ENCODE results near the gene PTPRM.

DNA sequence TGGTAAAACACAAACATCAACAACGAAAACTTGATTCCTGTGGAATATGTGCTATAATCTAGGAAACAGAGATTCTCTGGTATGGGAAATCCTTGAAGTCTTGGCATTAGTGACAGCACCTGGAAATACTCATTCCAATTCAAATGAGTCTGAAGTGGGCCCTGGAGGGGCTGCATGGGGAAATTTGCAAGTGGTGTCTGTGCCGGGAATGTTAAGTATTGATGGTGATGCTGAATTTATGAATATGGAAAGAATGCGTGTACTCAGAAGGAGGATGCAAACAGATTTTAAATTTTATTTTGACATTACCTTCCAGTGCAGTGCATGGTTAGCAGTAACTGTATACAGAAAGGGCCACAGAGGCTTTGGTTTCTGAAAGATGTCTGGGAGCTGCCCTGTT is 37.2 kb downstream of the PTPRM start:
- TF ChIP-seq MAX (IDR thresholded peaks at IDR 0.05; ENCODE audit: low read depth, low read length) (no peak), POLR2A (IDR thresholded peaks at IDR 0.05; ENCODE audit: extremely low read depth, insufficient read length) (no peak)
- TF ChIP-seq, protein P1, sequence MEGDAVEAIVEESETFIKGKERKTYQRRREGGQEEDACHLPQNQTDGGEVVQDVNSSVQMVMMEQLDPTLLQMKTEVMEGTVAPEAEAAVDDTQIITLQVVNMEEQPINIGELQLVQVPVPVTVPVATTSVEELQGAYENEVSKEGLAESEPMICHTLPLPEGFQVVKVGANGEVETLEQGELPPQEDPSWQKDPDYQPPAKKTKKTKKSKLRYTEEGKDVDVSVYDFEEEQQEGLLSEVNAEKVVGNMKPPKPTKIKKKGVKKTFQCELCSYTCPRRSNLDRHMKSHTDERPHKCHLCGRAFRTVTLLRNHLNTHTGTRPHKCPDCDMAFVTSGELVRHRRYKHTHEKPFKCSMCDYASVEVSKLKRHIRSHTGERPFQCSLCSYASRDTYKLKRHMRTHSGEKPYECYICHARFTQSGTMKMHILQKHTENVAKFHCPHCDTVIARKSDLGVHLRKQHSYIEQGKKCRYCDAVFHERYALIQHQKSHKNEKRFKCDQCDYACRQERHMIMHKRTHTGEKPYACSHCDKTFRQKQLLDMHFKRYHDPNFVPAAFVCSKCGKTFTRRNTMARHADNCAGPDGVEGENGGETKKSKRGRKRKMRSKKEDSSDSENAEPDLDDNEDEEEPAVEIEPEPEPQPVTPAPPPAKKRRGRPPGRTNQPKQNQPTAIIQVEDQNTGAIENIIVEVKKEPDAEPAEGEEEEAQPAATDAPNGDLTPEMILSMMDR (IDR thresholded peaks at IDR 0.05; ENCODE audit: low read depth, low read length) = no peak
